Ovary (tissue), 3 donors: ENCODE data around the gene HS6ST2.

Experiments used
- POLR2A ChIP-seq: fragments of 450-650 bp; IDR thresholded peaks from one replicate; pipeline ENCODE4 v1.6.1; 2017; ENCODE audit warnings: antibody characterized with exemption, mild to moderate bottlenecking, moderate library complexity
- TF ChIP-seq, protein P1 (sequence below), 3 donors: fragments of 450-650 bp in 2 of 3; fragments of 200-600 bp in 1 of 3; IDR thresholded peaks; one replicate each; pipeline versions ENCODE4 v1.5.1 to v1.8.0; 2016 to 2022; ENCODE audit warnings: antibody characterized with exemption in 3 of 3, mild to moderate bottlenecking in 1 of 3
- donor health status: DM: no; HTN: no; CAD: no.

DNA sequence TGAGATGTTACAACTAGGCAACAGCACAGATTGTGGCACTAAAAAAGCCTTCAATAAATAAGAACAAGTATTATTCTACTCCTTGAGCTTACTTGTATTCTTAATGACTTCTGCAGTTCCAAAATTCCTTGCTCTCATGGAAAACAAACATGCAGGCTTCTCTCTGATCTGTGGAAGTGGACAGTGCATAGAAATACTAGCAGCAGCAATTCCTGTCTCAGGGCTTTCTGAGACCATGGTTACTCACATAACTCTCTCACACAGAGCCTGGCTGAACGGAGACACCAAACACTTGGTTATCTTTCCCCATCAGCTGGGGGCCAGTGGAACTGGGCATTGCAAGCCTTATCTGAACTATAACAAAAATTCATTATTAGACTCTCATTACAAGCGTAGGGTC is 32.4 kb upstream of the HS6ST2 start:
- no peak for TF ChIP-seq POLR2A
- TF ChIP-seq, protein P1, sequence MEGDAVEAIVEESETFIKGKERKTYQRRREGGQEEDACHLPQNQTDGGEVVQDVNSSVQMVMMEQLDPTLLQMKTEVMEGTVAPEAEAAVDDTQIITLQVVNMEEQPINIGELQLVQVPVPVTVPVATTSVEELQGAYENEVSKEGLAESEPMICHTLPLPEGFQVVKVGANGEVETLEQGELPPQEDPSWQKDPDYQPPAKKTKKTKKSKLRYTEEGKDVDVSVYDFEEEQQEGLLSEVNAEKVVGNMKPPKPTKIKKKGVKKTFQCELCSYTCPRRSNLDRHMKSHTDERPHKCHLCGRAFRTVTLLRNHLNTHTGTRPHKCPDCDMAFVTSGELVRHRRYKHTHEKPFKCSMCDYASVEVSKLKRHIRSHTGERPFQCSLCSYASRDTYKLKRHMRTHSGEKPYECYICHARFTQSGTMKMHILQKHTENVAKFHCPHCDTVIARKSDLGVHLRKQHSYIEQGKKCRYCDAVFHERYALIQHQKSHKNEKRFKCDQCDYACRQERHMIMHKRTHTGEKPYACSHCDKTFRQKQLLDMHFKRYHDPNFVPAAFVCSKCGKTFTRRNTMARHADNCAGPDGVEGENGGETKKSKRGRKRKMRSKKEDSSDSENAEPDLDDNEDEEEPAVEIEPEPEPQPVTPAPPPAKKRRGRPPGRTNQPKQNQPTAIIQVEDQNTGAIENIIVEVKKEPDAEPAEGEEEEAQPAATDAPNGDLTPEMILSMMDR (IDR thresholded peaks at IDR 0.05): no peak
